Stimulated activated CD4-positive, alpha-beta T cell treated with anti-CD3 and anti-CD28 coated beads, Interleukin-4, amount 100 ng/mL, for 1 hour (primary cell): Measurements from ENCODE around the gene UTP4.

Experiments
- DNase-seq: peaks from one replicate; pipeline ENCODE4 v3.0.0-alpha.2; 2020

Gene UTP4

GRCh38 chr16:69132424-69133252 lies at the start of gene UTP4, which contains the start of gene CHTF8:
Gene UTP4, plus strand, starts transcription at chr16:69132649. Its CDS starts 811 bp downstream, at chr16:69133460.
Gene CHTF8, minus strand, starts transcription at chr16:69132588. Its CDS starts 11,130 bp downstream, at chr16:69121458.
- DNase-seq: peak; percentile 90

GRCh38 chr16:69083306-69083941 lies 49.0 kb upstream of the UTP4 start:
- DNase-seq: no peak

- no peak for DNase-seq
Observed at GRCh38 chr16:69084289-69084688, 48.2 kb upstream of the UTP4 start.

- DNase-seq: no peak
Observed at GRCh38 chr16:69085032-69085695, 47.3 kb upstream of the UTP4 start.

- DNase-seq: no peak
Observed at GRCh38 chr16:69087161-69087581, 45.3 kb upstream of the UTP4 start.

GRCh38 chr16:69088684-69089083 lies 43.8 kb upstream of the UTP4 start:
- DNase-seq: no peak

DNA sequence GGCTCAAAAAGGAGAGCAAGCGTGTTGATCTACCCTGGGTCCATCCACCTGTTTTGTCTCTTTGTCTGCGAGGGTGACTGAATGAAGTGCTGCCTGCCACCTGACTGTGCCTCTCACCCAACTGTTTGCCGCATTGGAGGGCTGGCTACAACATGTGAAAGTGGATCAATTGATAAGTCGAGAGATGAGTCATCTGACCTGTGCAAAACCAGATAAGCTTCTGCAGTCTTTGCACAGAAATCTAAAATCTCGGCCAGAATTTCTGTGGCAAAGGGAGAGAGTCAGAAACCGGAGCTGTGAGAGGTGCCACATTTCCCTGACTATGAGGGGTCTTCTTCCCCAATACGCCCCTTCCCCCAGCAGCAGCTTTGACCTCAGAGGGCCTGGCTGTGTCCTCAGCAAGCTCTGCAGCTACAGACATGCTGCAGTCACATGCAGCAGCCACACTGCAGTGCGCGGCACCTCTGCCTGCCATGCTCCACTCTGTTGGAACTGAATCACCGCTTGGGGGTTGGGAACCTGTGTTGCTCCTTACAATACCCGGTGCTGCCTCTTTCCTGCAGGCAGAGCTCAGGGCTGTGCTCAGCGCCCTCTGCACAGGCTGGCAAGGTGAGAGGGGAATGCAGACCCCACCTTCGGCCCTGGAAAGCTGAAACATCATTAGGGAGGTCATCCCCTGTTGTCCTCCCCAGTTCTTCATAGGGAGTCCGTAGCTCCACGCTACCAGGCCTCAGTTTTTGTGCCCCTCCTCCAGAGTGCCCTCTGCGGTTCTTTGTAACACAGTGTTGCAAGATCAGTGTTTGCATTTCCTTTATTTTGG lies 43.1 kb upstream of the UTP4 start:
- no peak for DNase-seq

DNA sequence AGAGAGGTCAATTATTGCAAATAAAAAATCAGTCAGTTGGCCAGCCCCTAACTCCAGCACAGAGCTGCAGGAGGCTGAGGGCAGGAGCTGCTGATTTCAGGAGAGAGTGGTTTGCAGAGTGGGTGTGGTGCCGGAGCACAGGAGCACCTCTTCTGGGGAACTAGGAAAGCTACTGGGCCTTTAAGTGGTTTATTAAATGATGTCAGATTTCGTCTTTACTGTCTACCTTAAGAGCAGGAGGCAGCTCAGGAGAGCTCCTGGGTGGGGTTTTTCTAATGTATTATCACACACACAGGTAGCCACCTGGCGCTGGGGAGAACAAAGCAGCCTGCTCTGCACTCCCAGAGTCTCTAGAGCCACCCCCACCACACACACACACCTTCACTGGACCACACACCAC lies 38.5 kb upstream of the UTP4 start:
- DNase-seq: no peak

- no peak for DNase-seq
Observed at GRCh38 chr16:69094501-69094900, 37.9 kb upstream of the UTP4 start.

- no peak for DNase-seq
Observed at GRCh38 chr16:69095193-69095592, 37.3 kb upstream of the UTP4 start.

DNA sequence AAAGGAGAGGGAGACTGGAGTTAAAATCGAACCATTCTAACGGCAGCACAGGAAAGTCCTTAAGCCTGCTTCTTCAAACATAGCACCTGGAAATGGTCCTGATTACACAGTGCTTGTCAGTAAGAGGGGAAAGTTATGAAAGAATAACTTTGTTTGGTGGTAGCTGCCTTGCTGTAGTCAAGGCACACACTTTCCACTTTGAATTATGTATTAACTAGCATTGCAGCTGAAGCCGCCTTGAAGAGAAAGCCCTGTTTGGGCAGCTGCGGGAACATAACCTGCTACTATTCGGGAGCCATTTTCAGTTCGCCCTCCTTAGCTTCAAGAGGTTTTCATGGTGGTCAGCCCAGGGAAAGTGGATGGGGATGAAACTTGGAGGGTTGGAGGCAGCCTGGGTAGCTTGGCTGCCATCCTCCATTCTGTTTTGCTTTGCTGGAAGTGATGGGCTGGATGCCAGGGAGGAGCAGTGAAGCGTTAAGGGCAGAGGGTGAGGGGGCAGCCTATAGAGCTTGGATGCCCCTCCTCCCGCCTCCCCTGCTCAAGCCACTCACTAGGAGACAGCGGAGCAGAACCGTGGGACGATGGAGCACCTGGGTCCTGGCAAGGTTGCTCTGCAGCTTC lies 32.3 kb upstream of the UTP4 start:
- no peak for DNase-seq

DNA sequence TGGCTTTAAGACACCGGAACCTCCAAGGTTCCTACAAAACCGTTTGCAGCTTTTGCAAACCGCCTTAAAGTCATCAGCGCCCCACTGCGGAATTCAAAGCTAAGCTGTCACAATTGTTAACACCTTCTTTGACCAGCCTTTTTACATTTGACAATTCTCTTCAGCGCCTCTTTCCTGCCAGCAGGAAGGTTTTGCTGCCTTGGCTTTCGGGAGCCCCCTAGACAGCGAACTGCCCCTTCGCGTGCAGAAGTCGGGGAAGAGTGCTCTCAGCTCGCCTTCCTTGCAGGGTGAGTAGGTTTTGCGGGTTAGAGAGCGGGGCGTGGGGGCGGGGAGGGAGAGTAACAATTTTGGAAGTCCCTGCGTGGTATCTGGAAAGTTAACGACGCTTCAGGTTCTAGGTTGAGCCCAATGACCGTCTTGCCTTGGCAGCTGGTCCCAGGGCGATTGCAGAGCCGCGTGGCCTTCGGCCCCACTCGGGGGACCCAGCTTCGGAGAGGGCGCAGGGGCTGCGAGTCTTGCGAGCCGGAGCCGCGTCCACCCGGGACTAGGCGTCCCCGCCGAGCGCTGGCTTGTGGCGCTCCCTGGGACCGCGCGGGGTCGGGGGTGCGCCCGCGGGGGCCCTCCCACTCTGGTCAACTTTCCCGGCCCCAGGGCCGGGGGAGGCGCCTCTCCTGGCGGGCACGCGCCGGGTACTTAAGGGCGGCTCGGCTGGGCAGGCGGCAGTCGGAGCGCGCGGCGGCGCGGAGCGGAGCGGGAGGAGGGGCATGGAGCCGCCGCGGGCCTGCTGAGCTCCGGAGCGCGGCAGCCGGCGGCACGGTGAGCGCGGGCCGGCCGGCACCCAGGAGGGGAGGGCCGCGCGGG lies 26.7 kb upstream of the UTP4 start, which contains the start of gene HAS3:
Gene HAS3, plus strand, starts transcription at position 153 of the 861 bp plus-strand sequence. CDS start 3,743 bp downstream, outside the sequence.
- DNase-seq: peak; percentile 32

DNA sequence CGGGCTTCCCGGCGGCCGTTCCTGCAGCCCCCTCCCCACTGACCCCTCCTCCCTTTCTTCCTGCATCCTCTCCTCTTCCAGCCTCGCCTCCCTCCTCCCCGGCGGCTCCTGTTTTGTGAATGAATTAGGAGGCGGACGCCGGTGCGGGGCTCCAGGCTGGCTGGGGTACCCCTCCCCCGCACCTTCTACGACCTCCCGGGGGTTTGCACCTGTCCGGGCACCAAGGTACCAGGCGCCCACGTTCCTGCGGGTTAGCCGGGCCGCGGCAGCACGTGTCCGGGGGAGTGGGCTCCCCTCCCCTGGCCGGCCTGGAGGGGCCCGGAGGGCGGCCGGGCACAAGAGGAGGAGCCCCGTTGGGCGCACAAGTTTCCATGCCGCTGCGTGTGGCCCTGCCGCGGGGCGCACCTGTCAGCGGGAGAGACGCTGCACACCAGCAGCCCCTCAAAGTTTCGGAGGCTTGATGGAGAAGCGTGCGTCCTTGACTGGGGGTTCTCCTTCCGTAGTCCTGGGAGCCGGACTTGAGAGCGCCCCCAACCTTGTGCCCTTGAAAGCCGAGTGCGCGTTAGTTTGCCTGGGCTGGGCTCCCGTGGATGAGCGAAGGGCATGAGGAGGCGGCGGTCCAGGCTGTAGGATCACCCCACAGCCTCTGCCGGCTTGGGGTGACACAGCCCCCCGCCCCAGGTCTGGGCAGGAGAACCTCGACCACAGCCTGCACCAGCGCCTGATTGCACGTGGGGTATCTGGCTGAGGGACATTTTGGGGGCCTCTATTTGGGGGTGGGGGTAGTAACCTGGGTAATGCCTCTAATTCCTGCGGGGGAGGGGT lies 25.7 kb upstream of the UTP4 start:
- DNase-seq: no peak

GRCh38 chr16:69107316-69107962 lies 25.0 kb upstream of the UTP4 start:
- DNase-seq: no peak

- DNase-seq: no peak
Observed at GRCh38 chr16:69108064-69108904, 24.2 kb upstream of the UTP4 start.

- no peak for DNase-seq
Observed at GRCh38 chr16:69108905-69109252, 23.6 kb upstream of the UTP4 start.

DNA sequence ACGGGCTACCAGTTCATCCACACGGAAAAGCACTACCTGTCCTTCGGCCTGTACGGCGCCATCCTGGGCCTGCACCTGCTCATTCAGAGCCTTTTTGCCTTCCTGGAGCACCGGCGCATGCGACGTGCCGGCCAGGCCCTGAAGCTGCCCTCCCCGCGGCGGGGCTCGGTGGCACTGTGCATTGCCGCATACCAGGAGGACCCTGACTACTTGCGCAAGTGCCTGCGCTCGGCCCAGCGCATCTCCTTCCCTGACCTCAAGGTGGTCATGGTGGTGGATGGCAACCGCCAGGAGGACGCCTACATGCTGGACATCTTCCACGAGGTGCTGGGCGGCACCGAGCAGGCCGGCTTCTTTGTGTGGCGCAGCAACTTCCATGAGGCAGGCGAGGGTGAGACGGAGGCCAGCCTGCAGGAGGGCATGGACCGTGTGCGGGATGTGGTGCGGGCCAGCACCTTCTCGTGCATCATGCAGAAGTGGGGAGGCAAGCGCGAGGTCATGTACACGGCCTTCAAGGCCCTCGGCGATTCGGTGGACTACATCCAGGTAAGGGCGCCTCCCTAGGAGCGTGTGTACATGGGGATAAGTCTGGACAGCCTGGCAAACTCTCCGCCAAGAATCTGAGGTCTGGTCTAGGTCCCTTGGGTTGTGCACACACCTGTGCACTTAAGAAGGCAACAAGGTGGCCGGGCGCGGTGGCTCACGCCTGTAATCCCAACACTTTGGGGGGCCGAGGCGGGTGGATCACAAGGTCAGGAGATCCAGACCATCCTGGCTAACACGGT lies 22.8 kb upstream of the UTP4 start:
- no peak for DNase-seq

DNA sequence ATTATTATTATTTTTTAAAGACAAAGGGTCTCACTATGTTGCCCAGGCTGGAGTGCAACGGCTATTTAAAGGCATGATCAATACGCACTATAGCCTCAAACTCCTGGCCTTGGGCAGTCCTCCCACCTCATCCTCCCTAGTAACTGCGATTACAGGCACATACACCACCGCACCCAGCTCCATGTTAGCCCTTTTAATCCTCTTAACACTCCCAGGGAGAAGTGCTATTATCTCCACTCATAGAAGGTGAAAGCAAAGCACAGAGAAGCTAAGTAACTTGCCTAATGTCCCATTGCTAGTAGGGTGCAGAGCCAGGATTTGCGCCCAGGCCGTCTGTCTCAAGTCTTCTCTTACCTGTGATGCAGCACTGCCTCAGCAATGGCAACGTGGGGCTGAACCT lies 22.0 kb upstream of the UTP4 start:
- DNase-seq: no peak
